ENCODE measurements around the gene DHX34.
"Not testable (repeated sequence)": the region's sequence is repeated elsewhere in the genome, so short reads cannot be mapped to it uniquely, and the experiment has no call there.

Gene DHX34

GRCh38 chr19:47324502-47324901 lies 24.6 kb upstream of the DHX34 start:
- DNase-seq: no peak

- no peak for DNase-seq
These were observed 18.6 kb upstream of the DHX34 start for GRCh38 chr19:47330466-47330869.

- no peak for DNase-seq
These were observed 17.6 kb upstream of the DHX34 start for GRCh38 chr19:47331490-47331889.

GRCh38 chr19:47331931-47332547 lies 17.1 kb upstream of the DHX34 start, which contains the start of gene C5AR2:
TSS of gene C5AR2 (plus strand) at chr19:47332175. CDS start at chr19:47340800, 8,625 bp downstream.
- DNase-seq: no peak

DNA sequence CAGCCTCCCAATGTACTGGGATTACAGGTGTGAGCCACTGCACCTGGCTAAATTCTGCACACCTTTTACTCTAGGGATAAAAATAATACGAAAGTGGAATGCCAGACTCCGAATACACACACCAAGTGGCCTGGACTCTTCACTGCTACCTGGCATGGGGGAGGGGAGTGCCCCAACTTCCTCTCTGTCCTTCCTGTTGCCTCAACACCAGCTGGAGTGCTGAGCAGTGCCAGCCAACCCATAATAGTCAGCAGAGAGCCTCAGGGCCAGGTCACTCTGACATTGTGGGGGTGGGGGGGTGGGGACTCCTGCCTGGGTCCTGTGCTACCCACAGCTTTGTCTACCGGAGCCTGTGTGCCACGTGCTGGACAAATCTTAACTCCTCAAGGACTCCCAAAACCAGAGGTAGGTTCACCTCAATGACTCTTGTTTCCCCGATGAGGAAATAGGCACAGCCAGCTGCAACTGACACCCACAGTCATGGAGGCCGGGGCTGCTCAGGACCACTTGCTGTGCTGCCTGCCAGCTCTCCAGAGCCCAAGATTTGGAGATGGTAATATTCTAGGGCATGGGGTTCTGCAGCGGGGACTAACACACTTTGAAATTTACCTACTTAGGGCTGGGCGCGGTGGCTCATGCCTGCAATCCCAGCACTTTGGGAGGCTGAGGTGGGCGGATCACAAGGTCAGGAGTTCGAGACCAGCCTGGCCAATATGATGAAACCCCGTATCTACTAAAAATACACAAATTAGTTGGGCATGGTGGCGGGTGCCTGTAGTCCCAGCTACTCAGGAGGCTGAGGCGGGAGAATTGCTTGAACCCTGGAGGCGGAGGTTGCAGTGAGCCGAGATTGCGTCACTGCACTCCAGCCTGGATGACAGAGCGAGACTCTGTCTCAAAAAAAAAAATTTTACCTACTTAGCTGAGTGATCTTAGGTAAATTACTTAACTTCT lies 12.1 kb upstream of the DHX34 start:
- not testable (repeated sequence) for DNase-seq

DNA sequence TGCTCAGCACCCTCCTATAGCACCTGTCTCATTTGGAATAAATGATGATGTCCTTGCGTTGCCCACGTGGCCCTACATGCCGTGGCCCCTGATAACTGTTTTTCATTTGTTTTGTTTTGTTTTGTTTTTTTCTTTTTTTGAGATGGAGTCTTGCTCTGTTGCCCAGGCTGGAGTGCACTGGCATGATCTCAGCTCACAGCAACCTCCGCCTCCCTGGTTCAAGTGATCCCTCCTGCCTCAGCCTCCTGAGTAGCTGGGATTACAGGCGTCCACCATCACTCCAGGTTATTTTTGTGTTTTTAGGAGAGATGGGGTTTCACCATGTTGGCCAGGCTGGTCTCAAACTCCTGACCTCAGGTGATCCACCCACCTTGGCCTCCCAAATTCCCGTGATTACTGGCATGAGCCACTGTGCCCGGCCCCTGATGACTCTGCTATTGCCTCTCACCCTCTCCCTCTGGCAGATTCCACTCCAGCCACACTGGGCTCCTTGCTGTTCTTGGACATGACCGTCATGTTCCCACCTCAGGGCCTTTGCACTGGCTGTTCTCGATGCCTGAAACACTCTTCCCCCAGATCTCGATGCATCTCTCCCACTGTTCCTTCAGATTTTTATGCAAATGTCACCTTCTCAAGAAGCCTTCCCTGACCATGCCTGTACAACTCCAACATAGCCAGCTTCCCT lies 9.8 kb upstream of the DHX34 start:
- DNase-seq: no peak

DNA sequence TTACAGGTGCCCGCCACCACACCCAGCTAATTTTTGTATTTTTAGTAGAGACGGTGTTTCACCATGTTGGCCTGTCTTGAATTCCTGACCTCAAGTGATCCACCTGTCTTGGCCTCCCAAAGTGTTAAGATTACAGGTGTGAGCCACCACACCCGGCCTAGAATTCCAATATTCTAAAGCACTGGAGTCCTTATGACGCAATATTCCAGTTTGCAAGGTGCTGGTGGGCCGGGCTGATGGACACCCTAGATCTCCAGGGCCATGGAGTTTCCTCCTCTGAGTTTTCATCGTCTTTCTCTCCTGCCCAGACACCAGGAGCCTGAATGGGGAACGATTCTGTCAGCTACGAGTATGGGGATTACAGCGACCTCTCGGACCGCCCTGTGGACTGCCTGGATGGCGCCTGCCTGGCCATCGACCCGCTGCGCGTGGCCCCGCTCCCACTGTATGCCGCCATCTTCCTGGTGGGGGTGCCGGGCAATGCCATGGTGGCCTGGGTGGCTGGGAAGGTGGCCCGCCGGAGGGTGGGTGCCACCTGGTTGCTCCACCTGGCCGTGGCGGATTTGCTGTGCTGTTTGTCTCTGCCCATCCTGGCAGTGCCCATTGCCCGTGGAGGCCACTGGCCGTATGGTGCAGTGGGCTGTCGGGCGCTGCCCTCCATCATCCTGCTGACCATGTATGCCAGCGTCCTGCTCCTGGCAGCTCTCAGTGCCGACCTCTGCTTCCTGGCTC lies 8.5 kb upstream of the DHX34 start:
- no peak for DNase-seq

- DNase-seq: no peak
These were observed 7.4 kb upstream of the DHX34 start for GRCh38 chr19:47341734-47342133.

GRCh38 chr19:47343194-47343802 lies 5.8 kb upstream of the DHX34 start:
- DNase-seq: no peak

DNA sequence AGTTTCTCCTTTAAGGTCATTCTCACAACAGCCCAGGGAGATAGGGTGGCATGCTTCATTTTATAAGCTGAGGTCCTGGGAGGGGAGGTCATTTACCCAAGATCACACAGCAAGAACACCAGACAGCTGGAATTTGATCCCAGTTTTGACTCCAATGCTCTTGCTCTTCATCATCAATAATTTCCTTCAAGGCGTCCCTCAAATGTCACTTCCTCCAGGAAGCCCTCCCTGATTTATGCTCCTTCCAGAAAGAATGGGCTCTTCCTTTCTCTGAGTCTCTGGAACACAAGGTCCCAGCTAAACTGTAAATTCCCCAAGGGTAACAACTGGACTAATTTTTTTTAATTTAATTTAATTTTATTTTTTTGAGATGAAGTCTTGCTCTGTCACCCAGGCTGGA lies 4.7 kb upstream of the DHX34 start:
- no peak for DNase-seq

DNA sequence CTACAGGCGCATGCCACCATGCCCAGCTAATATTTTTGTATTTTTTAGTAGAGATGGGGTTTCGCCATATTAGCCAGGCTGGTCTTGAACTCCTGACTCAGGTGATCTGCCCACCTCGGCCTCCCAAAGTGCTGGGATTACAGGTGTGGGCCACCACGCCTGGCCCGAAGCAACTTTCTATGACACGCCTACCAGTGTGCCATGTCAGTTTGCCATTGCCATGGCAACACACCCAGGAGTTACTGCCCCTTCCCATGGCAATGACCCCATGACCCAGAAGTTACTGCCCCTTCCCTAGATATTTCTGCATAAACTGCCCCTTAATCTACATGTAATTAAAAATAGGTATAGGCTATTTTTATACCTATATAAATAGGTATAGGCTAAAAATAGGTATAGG lies 3.1 kb upstream of the DHX34 start:
- not testable (repeated sequence) for DNase-seq

DNA sequence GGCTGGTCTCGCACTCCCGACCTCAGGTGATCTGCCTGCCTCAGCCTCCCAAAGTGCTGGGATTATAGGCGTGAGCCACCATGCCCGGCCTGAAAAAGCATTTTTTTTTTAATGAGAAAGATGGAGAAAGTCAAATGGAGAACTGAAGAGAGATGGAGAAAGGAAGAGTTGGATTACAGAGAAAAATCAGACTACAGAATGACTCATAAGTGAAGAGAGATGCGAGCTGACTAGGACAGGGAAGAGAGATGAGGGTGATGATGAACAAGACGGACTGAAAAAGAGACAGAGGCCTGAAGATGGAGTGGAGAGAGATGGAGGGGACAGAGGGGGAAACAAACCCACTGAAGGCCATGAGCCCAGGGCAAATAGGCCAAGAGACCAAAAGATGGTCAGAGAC lies 1.5 kb downstream of the DHX34 start:
- DNase-seq: no peak

- no peak for DNase-seq
These were observed 2.4 kb downstream of the DHX34 start for GRCh38 chr19:47351548-47351947.

GRCh38 chr19:47352095-47352494 lies 3.0 kb downstream of the DHX34 start:
- DNase-seq: no peak

GRCh38 chr19:47353307-47353712 lies 4.2 kb downstream of the DHX34 start:
- DNase-seq: no peak

GRCh38 chr19:47356900-47357299 lies 7.8 kb downstream of the DHX34 start:
- DNase-seq: no peak

- no peak for DNase-seq
These were observed 8.9 kb downstream of the DHX34 start for GRCh38 chr19:47357788-47358680.

GRCh38 chr19:47358936-47359335 lies 9.8 kb downstream of the DHX34 start:
- no peak for DNase-seq

GRCh38 chr19:47362321-47362720 lies 13.2 kb downstream of the DHX34 start:
- no peak for DNase-seq

- no peak for DNase-seq
These were observed 14.8 kb downstream of the DHX34 start for GRCh38 chr19:47363758-47364531.

All from cerebellar nuclear complex (tissue), 1 donor.